Prostate gland (tissue), 2 donors: Measurements from ENCODE around the gene DFFB.

Source experiments
- CTCF ChIP-seq, 4 experiments: fragments of 200-600 bp in 2 of 4; fragments of 450-650 bp in 2 of 4; sonication (generic) in 2 of 4; IDR thresholded peaks; 1 replicate in 3 of 4; 2 replicates in 1 of 4; pipeline ENCODE4 v1.5.1; 2016 to 2019; ENCODE audit warnings: antibody characterized with exemption in 4 of 4, mild to moderate bottlenecking in 2 of 4, moderate library complexity in 2 of 4
- POLR2A ChIP-seq: fragments of 450-650 bp; IDR thresholded peaks from one replicate; pipeline ENCODE4 v1.6.1; 2016; ENCODE audit warnings: antibody characterized with exemption, mild to moderate bottlenecking
- POLR2AphosphoS5 ChIP-seq: sonication (generic); formaldehyde crosslinking; IDR thresholded peaks from one replicate; pipeline ENCODE4 v1.6.1; 2017; ENCODE audit warnings: antibody characterized with exemption

- TF ChIP-seq POLR2AphosphoS5 (no peak), CTCF (IDR thresholded peaks at IDR 0.05) (no peak), POLR2A (no peak)
Observed at GRCh38 chr1:3902111-3902511, 44.8 kb downstream of the DFFB start.
